K562 (cell line): ENCODE data around the gene GAP43. TPM values are rescaled to one million over a fixed set of nuclear protein-coding genes. Genes with fewer than 3 reads are reported as not detected.

ENCODE experiments used
- ATAC-seq: fragments of 200-7000 bp; cut with Tn5 transposase; 3 replicates; pipeline ENCODE4 v1.9.1; 2020; ENCODE audit warnings: moderate library complexity
- BruUV-seq: library from RNA; stranded (reverse); fragments of 400-500 nt; replicated peaks from 2 replicates; lab custom pipeline; 2021; lab: Mats Ljungman, UMichigan
- CTCF ChIA-PET: fragments of 300-600 bp; formaldehyde crosslinking; extraction: SDS; loops from one replicate; lab custom pipeline; 2021; ENCODE audit warnings: low intra/inter-chr PET ratio; lab: Yijun Ruan, JAX
- POLR2A ChIA-PET: fragments of 300-600, 350-650 bp; sonication (Branson Sonifier 250); formaldehyde crosslinking; extraction: SDS; loops from one replicate; lab custom pipeline; 2021; ENCODE audit warnings: antibody characterized with exemption, inconsistent platforms; lab: Yijun Ruan, JAX
- DNase-seq, 4 experiments: peaks; one replicate each; pipeline versions ENCODE4 v3.0.0 to v3.0.0-alpha.2; 2011 to 2018; ENCODE audit warnings: low spot score in 3 of 4, mixed read lengths in 3 of 4; ENCODE audit errors: extremely low read depth in 1 of 4
- FAIRE-seq: peaks from 2 replicates; lab custom pipeline; 2011; peaks lifted over from hg19 to GRCh38; lab: Jason Lieb, UNC
- H2AFZ ChIP-seq: 2 replicates; pipeline ENCODE4 v1.6.0; 2011; ENCODE audit warnings: low read depth, low read length, control low read depth, inconsistent platforms
- H3K27ac ChIP-seq: fragments of 200-600 bp; 3 replicates; pipeline ENCODE4 v1.8.0; 2011; ENCODE audit warnings: low read depth, mild to moderate bottlenecking, control low read depth, inconsistent platforms, low read length, moderate library complexity, mixed read lengths; ENCODE audit errors: extremely low read depth
- H3K27me3 ChIP-seq, 2 experiments: fragments of 300-600 bp in 1 of 2; 2 replicates in 1 of 2; 3 replicates in 1 of 2; pipeline versions ENCODE4 v1.6.0 to v1.8.0; 2011; ENCODE audit warnings: inconsistent platforms in 2 of 2, low read length in 2 of 2, mild to moderate bottlenecking in 1 of 2, mixed read lengths in 1 of 2, moderate library complexity in 1 of 2; ENCODE audit not compliant: control insufficient read depth in 2 of 2, insufficient read depth in 2 of 2
- H3K36me3 ChIP-seq: fragments of 300-600 bp; 3 replicates; pipeline ENCODE4 v1.8.0; 2011; ENCODE audit warnings: mild to moderate bottlenecking, low read length, inconsistent platforms; ENCODE audit not compliant: control insufficient read depth, insufficient read depth
- H3K4me1 ChIP-seq, 2 experiments: fragments of 200-600 bp in 1 of 2; replicated peaks in 1 of 2; 2 replicates in 1 of 2; 3 replicates in 1 of 2; pipeline versions ENCODE4 v1.5.1 to v1.8.0; 2011; ENCODE audit warnings: inconsistent platforms in 2 of 2, low read length in 2 of 2, mild to moderate bottlenecking in 1 of 2, mixed read lengths in 1 of 2, moderate library complexity in 1 of 2; ENCODE audit not compliant: control insufficient read depth in 2 of 2, insufficient read depth in 2 of 2
- H3K4me2 ChIP-seq: 2 replicates; pipeline ENCODE4 v1.6.1; 2011; ENCODE audit warnings: low read length, control low read depth, inconsistent platforms, mixed read lengths; ENCODE audit not compliant: insufficient read depth
- H3K4me3 ChIP-seq: fragments of 200-600 bp; sonication (generic), shearing (Covaris generic); 2 replicates; pipeline ENCODE4 v1.5.1; 2016; ENCODE audit warnings: control low read depth, inconsistent platforms
- H3K79me2 ChIP-seq: fragments of 200-600 bp; 3 replicates; pipeline ENCODE4 v1.8.0; 2011; ENCODE audit warnings: low read length, inconsistent platforms; ENCODE audit not compliant: control insufficient read depth, insufficient read depth
- H3K9ac ChIP-seq, 2 experiments: 2 replicates each; pipeline versions ENCODE4 v1.6.0 to v1.6.1; 2011; ENCODE audit warnings: low read depth in 2 of 2, low read length in 2 of 2, control low read depth in 1 of 2, inconsistent platforms in 1 of 2, mild to moderate bottlenecking in 1 of 2, mixed read lengths in 1 of 2; ENCODE audit not compliant: insufficient read depth in 1 of 2
- H3K9me1 ChIP-seq: one replicate; pipeline ENCODE4 v1.6.0; 2011; ENCODE audit warnings: inconsistent platforms, mild to moderate bottlenecking, low read length, moderate library complexity; ENCODE audit not compliant: control insufficient read depth, insufficient read depth
- H3K9me3 ChIP-seq: replicated peaks from 2 replicates; pipeline ENCODE4 v1.5.1; 2011; ENCODE audit warnings: low read depth, low read length, inconsistent platforms; ENCODE audit not compliant: control insufficient read depth, insufficient read depth
- H4K20me1 ChIP-seq: replicated peaks from 2 replicates; pipeline ENCODE4 v1.6.1; 2011; ENCODE audit warnings: low read length, inconsistent platforms, mixed read lengths; ENCODE audit not compliant: control insufficient read depth, insufficient read depth
- CEBPG ChIP-seq, 3 experiments: fragments of 200-800 bp in 1 of 3; sonication (Bioruptor generic) in 1 of 3; sonication (generic) in 1 of 3; formaldehyde crosslinking in 1 of 3; IDR thresholded peaks in 2 of 3; conservative IDR thresholded peaks in 1 of 3; 2 replicates each; pipeline versions ENCODE4 v1.6.1 to v1.8.0; 2016 to 2022; ENCODE audit warnings: missing compliant biosample characterization in 2 of 3, missing genetic modification characterization in 2 of 3, mild to moderate bottlenecking in 1 of 3, missing genetic modification reagents in 1 of 3
- FOSL1 ChIP-seq: fragments of 200-800 bp; sonication (Bioruptor generic); conservative IDR thresholded peaks from 2 replicates; pipeline ENCODE4 v1.6.1; 2016; ENCODE audit warnings: missing genetic modification characterization, missing compliant biosample characterization
- TRIM24 ChIP-seq, 2 experiments: fragments of 450-650 bp; IDR thresholded peaks; 2 replicates each; pipeline ENCODE4 v1.6.1; 2016
- ZC3H11A ChIP-seq: IDR thresholded peaks from 2 replicates; pipeline ENCODE4 v1.6.1; 2012; ENCODE audit warnings: low read depth, low read length, improper control_type of control experiment
- WGBS: fragments of 100-300 bp; shearing (Covaris generic); methylation state at CpG from one replicate; pipeline ENCODE4 v1.1.6; 2016; ENCODE audit warnings: low coverage, mixed read lengths; ENCODE audit not compliant: insufficient coverage; ENCODE audit errors: missing lambda C conversion rate; 5-methylcytosine and 5-hydroxymethylcytosine counted together
- in situ Hi-C: fragments of 300-500 bp; cut with MboI; formaldehyde crosslinking; loops from 4 replicates; pipeline ENCODE4 v1.15.0; 2018; ENCODE audit warnings: inconsistent platforms, mixed read lengths
- intact Hi-C: fragments of 100-400 bp; cut with micrococcal nuclease; formaldehyde crosslinking; loops from 2 replicates; pipeline ENCODE4 v1.14.2; 2022
- polyA plus RNA-seq, 8 experiments: library from polyadenylated mRNA; depleted of rRNA in 4 of 8; stranded (reverse) in 5 of 8; unstranded in 3 of 8; fragments of >200 nt; fragmentation: Nextera tagmentation in 2 of 8; fragmentation: Illumina TruSeq in 1 of 8; extraction: Ambion mirVana in 2 of 8; extraction: Trizol in 1 of 8; gene quantifications; 2 replicates each; pipeline versions ENCODE4 v1.2.1 to v1.2.3, GENCODE V29; 2011 to 2014; ENCODE audit warnings: inconsistent platforms in 1 of 8, missing spikeins in 1 of 8
- total RNA-seq, 7 experiments: library from RNA; depleted of rRNA in 6 of 7; stranded (reverse); fragments of >200 nt in 6 of 7; fragmentation: Illumina TruSeq in 2 of 7; extraction: Trizol in 2 of 7; gene quantifications; 2 replicates each; pipeline versions ENCODE4 v1.2.1 to v1.2.3, GENCODE V29; 2011 to 2021; ENCODE audit warnings: low replicate concordance in 1 of 7

GAP43 gene
- total and polyA plus RNA-seq, 9 of the 15 experiments (the other 6 are each of a cell fraction or from before 2014, with no cell fraction given): 0.04 to 0.11 (median 0.09) TPM; not detected in 6

GRCh38 chr3:115581362-115582135, 41.8 kb upstream of the GAP43 start:
- H3K4me2 ChIP-seq: no peak overlapping the region
- no peaks in the 10 kb centered on the region for H3K27me3 ChIP-seq
- ChIA-PET CTCF (no interaction called here), POLR2A (no interaction called here)
- no TSS peak for BruUV-seq
- no peaks in the 10 kb centered on the region for H3K9me1 ChIP-seq
- in situ Hi-C loops (no loop called here), intact Hi-C loops (no loop called here)
- WGBS: 0% methylated on average over 7 of the region's 8 CpGs
- no peaks in the 10 kb centered on the region for H4K20me1 ChIP-seq
- no peak overlapping the region for H3K27ac ChIP-seq
- no peaks in the 10 kb centered on the region for H3K79me2 ChIP-seq
- H2AFZ ChIP-seq: no peak overlapping the region
- no peak for DNase-seq
- FAIRE-seq: no peak
- TF ChIP-seq TRIM24 (IDR thresholded peaks at IDR 0.05) (peak in 1 of 2 experiments; percentile 23; a peak in 1 of 4 replicates), FOSL1 (tag) (peak; percentile 69; the same call in 1 of the 2 replicates), CEBPG (CRISPR knock-in tag; IDR thresholded peaks at IDR 0.05) (no peak), CEBPG (tag; conservative IDR thresholded peaks at IDR 0.05 in 1 of 2, IDR thresholded peaks at IDR 0.05 in 1 of 2) (peak; percentile 67 to 85), ZC3H11A (no peak)
- ATAC-seq: peak; percentile 74
- H3K36me3 ChIP-seq: no peaks in the 10 kb centered on the region
- H3K4me1 ChIP-seq: no peaks in the 10 kb centered on the region
- H3K9ac ChIP-seq: no peak overlapping the region
- H3K4me3 ChIP-seq: no peak overlapping the region
- no peaks in the 10 kb centered on the region for H3K9me3 ChIP-seq
